T-cell (primary cell): Measurements from ENCODE around the gene GABBR2. TPM values are rescaled to one million over a fixed set of nuclear protein-coding genes. Genes with fewer than 3 reads are reported as not detected.
"Not testable (repeated sequence)": the region's sequence is repeated elsewhere in the genome, so short reads cannot be mapped to it uniquely, and the experiment has no call there.

Source experiments
- ATAC-seq, 4 experiments: fragments of 200-7000 bp in 3 of 4; fragments of 150-1000 bp in 1 of 4; cut with Tn5 transposase; replicated peaks in 1 of 4; 1 replicate in 3 of 4; 2 replicates in 1 of 4; pipeline ENCODE4 v1.10.0; 2021; ENCODE audit warnings: moderate library complexity in 3 of 4, mild to moderate bottlenecking in 2 of 4, moderate number of reproducible peaks in 1 of 4
- CTCF ChIA-PET, 2 donors: fragments of 300-600 bp; sonication (Branson Sonifier 250); formaldehyde crosslinking; loops; one replicate each; lab custom pipeline; 2022; ENCODE audit warnings: antibody characterized with exemption in 2 of 2; lab: Charles Lee
- POLR2A ChIA-PET, 2 donors: fragments of 300-600 bp; sonication (Branson Sonifier 250); formaldehyde crosslinking; loops; one replicate each; lab custom pipeline; 2022; ENCODE audit warnings: antibody characterized with exemption in 2 of 2; lab: Charles Lee
- DNase-seq, 35 experiments: peaks; one replicate each; pipeline versions ENCODE4 v3.0.0 to v3.0.0-alpha.2; 2013 to 2023
- H3K27ac ChIP-seq: one replicate; pipeline ENCODE4 v1.5.1; 2013; ENCODE audit warnings: low read length
- H3K27me3 ChIP-seq, 2 experiments: replicated peaks in 1 of 2; 1 replicate in 1 of 2; 2 replicates in 1 of 2; pipeline versions ENCODE4 v1.6.1 to v1.7.0; 2013; ENCODE audit warnings: low read length in 1 of 2, mixed read lengths in 1 of 2; ENCODE audit not compliant: control insufficient read depth in 2 of 2, insufficient read depth in 2 of 2; ENCODE audit errors: extremely low read depth in 1 of 2
- H3K36me3 ChIP-seq, 2 donors: 1 replicate in 1 of 2; 2 replicates in 1 of 2; pipeline versions ENCODE4 v1.6.1 to v1.7.0; 2013; ENCODE audit warnings: low read length in 1 of 2; ENCODE audit not compliant: control insufficient read depth in 2 of 2, insufficient read depth in 1 of 2; ENCODE audit errors: extremely low read depth in 1 of 2
- H3K4me1 ChIP-seq, 2 experiments: 1 replicate in 1 of 2; 2 replicates in 1 of 2; pipeline versions ENCODE4 v1.6.1 to v1.7.0; 2013; ENCODE audit warnings: low read length in 2 of 2, mixed read lengths in 1 of 2; ENCODE audit not compliant: insufficient read depth in 2 of 2, control insufficient read depth in 1 of 2; ENCODE audit errors: extremely low read depth in 1 of 2
- H3K4me3 ChIP-seq, 2 donors: 1 replicate in 1 of 2; 2 replicates in 1 of 2; pipeline versions ENCODE4 v1.5.1 to v1.7.0; 2013; ENCODE audit warnings: mild to moderate bottlenecking in 2 of 2, low read length in 1 of 2, moderate library complexity in 1 of 2; ENCODE audit not compliant: control insufficient read depth in 1 of 2; ENCODE audit errors: extremely low read depth in 1 of 2
- H3K9me3 ChIP-seq: 2 replicates; pipeline ENCODE4 v1.7.0; 2013
- H3K27ac Mint-ChIP-seq, 2 donors: one replicate each; pipeline ENCODE4 v1.8.0; 2020 to 2021; ENCODE audit warnings: mild to moderate bottlenecking in 2 of 2, mixed read lengths in 2 of 2
- H3K27me3 Mint-ChIP-seq, 2 donors: one replicate each; pipeline ENCODE4 v1.8.0; 2021 to 2022; ENCODE audit warnings: mixed read lengths in 2 of 2
- H3K36me3 Mint-ChIP-seq: one replicate; pipeline ENCODE4 v1.8.0; 2021; ENCODE audit warnings: mixed read lengths
- H3K4me1 Mint-ChIP-seq, 3 donors: one replicate each; pipeline ENCODE4 v1.8.0; 2020 to 2022; ENCODE audit warnings: mixed read lengths in 3 of 3, mild to moderate bottlenecking in 1 of 3
- H3K4me3 Mint-ChIP-seq, 3 donors: one replicate each; pipeline ENCODE4 v1.8.0; 2020 to 2022; ENCODE audit warnings: mild to moderate bottlenecking in 3 of 3, mixed read lengths in 3 of 3, moderate library complexity in 3 of 3
- H3K9me3 Mint-ChIP-seq, 3 donors: one replicate each; pipeline ENCODE4 v1.8.0; 2020 to 2022; ENCODE audit warnings: mixed read lengths in 3 of 3
- WGBS: methylation state at CpG from one replicate; pipeline ENCODE4 v1.1.5; 2013; ENCODE audit warnings: missing lambda C conversion rate; ENCODE audit not compliant: insufficient coverage; 5-methylcytosine and 5-hydroxymethylcytosine counted together
- total RNA-seq, 35 experiments: library from RNA in 6 of 35; stranded (reverse) in 6 of 35; fragments of 120-200 nt in 1 of 35; gene quantifications; one replicate each; pipeline versions ENCODE4 v1.2.1 to v1.2.4 and lab custom pipeline; 2013 to 2026

Gene GABBR2
- total RNA-seq, 5 donors from 2014 or later (not counting 1 experiment from before 2014, with no cell fraction given): 0.03 TPM; not detected in 4

DNA sequence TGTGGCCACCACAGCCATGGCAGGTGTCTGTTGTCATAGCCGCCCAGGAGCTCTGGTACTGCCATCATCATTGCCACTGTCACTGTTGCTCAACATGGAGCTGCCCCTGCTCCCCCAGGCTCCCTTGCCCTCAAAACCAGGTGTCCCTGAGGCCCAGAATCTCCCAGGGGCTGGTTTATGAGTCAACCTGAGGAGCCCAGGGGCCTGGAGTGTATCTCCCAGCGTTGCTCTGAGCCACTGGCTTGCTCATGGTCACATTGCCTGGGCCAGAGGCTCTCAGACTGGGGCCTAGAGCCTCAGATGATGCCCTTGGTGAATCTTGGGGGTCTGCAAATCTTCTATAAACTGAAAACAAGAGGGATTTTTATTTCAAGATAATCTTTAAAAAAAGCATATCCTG, 428.6 kb downstream of the GABBR2 start:
- POLR2A ChIA-PET: no interaction called here
- CTCF ChIA-PET: no interaction called here
- Mint-ChIP-seq H3K27me3 (peaks cover 19 to 30% of the 10 kb centered on the region in 2 donors), H3K27ac (no peak overlapping the region), H3K4me3 (no peak overlapping the region), H3K4me1 (no peaks in the 10 kb centered on the region), H3K9me3 (no peaks in the 10 kb centered on the region), H3K36me3 (no peaks in the 10 kb centered on the region)
- H3K36me3 ChIP-seq: no peaks in the 10 kb centered on the region
- WGBS: no CpG with 5 or more reads among the region's 2 CpGs
- no peak for DNase-seq
- no peak for ATAC-seq
- H3K4me3 ChIP-seq: no peak overlapping the region
- H3K27me3 ChIP-seq: peaks cover 0 to 25% of the 10 kb centered on the region in 2 experiments
- H3K9me3 ChIP-seq: no peaks in the 10 kb centered on the region
- H3K4me1 ChIP-seq: no peaks in the 10 kb centered on the region
- H3K27ac ChIP-seq: no peak overlapping the region

DNA sequence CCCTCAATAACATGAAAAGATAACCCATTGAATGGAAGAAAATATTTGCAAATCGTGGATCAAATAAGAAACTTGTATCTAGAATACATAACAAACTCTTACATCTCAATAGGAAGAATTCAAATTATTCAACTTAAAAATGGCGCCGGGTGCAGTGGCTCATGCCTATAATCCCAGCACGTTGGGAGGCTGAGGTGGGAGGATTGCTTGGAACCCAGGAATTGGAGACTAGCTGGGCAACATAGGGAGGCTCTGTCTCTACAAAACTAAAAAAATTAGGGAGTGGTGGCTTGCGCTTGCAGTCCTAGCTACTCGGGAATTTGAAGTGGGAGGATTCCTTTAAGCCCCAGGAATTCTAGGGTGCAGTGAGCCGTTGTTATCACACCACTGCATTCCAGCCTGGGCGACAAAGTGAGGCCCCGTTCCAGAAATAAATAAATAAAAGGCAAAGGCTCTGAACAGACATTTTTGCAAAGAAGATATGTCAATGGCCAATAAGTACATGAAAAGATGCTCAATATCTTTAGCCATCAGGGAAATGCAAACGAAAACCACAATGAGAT, 431.7 kb downstream of the GABBR2 start:
- H3K4me1 ChIP-seq: no peaks in the 10 kb centered on the region
- H3K27ac ChIP-seq: no peak overlapping the region
- DNase-seq: no peak
- no peak overlapping the region for H3K4me3 ChIP-seq
- no peak overlapping the region for H3K27ac Mint-ChIP-seq
- 87% methylated on average over 6 of the region's 10 CpGs for WGBS
- H3K27me3 ChIP-seq: peaks cover 0 to 22% of the 10 kb centered on the region in 2 experiments
- no peaks in the 10 kb centered on the region for H3K36me3 ChIP-seq
- POLR2A ChIA-PET: interaction anchor here in 1 of 2 donors (0.6 kb wide), 1 partner anchor 209 kb away, joined by 3 read pairs; no protein-coding TSS in a partner anchor
- H3K36me3 Mint-ChIP-seq: no peaks in the 10 kb centered on the region
- no peaks in the 10 kb centered on the region for H3K9me3 ChIP-seq
- no peak for ATAC-seq
- H3K4me1 Mint-ChIP-seq: no peaks in the 10 kb centered on the region
- no peak overlapping the region for H3K4me3 Mint-ChIP-seq
- CTCF ChIA-PET: interaction anchor here in 1 of 2 donors (0.6 kb wide), 1 partner anchor 509 kb away, joined by 3 read pairs; no protein-coding TSS in a partner anchor
- peaks cover 28 to 31% of the 10 kb centered on the region in 2 donors for H3K27me3 Mint-ChIP-seq
- H3K9me3 Mint-ChIP-seq: no peaks in the 10 kb centered on the region

DNA sequence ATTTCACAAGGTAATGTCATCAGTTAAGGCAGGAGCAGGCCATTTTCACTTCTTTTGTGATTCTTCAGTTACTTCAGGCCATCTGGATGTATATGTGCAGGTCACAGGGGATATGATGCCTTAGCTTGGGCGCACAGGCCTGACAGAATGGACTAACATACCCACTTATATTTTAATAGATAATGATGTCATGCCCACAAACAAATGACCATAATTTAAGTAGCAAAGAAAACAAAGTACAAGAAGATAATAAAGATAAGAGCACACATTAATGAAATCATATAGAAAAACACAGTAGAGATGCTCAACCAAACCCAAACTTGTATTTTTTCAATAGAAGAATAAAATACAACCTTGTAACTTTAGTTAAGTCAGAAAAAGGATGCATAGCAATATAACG, 433.6 kb downstream of the GABBR2 start:
- no peak overlapping the region for H3K4me3 Mint-ChIP-seq
- WGBS: no CpG with 5 or more reads among the region's 2 CpGs
- no peak for DNase-seq
- CTCF ChIA-PET: no interaction called here
- no peaks in the 10 kb centered on the region for H3K4me1 Mint-ChIP-seq
- H3K9me3 Mint-ChIP-seq: no peaks in the 10 kb centered on the region
- Histone ChIP-seq H3K4me3 (no peak overlapping the region), H3K27me3 (peaks cover 0 to 18% of the 10 kb centered on the region in 2 experiments), H3K27ac (no peak overlapping the region), H3K36me3 (no peaks in the 10 kb centered on the region), H3K9me3 (no peaks in the 10 kb centered on the region), H3K4me1 (no peaks in the 10 kb centered on the region)
- ATAC-seq: no peak
- POLR2A ChIA-PET: no interaction called here
- H3K27ac Mint-ChIP-seq: no peak overlapping the region
- no peaks in the 10 kb centered on the region for H3K36me3 Mint-ChIP-seq
- H3K27me3 Mint-ChIP-seq: peaks cover 29 to 30% of the 10 kb centered on the region in 2 donors

DNA sequence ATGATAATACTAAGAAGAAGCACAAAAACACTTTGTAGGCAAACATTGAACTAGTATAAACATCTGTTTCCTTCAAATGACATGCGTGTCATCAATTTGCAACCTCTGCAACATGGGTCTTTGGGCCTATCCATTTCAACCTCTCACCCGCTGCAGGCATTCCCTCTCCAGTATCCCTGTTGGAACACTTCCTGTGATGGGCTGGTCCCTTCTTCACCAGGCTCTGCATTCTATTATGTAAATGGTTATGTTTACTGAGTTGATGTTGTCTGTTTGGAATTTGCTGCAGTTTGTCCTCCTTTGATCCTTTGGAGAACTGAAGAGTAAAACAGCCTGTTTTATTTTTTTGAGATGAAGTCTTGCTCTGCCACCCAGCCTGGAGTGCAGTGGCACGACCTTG, 436.7 kb downstream of the GABBR2 start:
- Histone ChIP-seq H3K27ac (no peak overlapping the region), H3K4me1 (no peaks in the 10 kb centered on the region), H3K27me3 (peaks cover 0 to 3% of the 10 kb centered on the region in 2 experiments), H3K9me3 (no peaks in the 10 kb centered on the region), H3K36me3 (no peaks in the 10 kb centered on the region), H3K4me3 (no peak overlapping the region)
- ATAC-seq (no peak), DNase-seq (no peak)
- H3K4me3 Mint-ChIP-seq: no peak overlapping the region
- no peak overlapping the region for H3K27ac Mint-ChIP-seq
- 100% methylated on average over 1 of the region's 3 CpGs for WGBS
- H3K9me3 Mint-ChIP-seq: no peaks in the 10 kb centered on the region
- H3K27me3 Mint-ChIP-seq: peaks cover 41 to 44% of the 10 kb centered on the region in 2 donors
- ChIA-PET POLR2A (no interaction called here), CTCF (interaction anchor here in 1 of 2 donors (0.6 kb wide), 1 partner anchor 868 kb away, joined by 4 read pairs; no protein-coding TSS in a partner anchor)
- no peaks in the 10 kb centered on the region for H3K36me3 Mint-ChIP-seq
- H3K4me1 Mint-ChIP-seq: no peaks in the 10 kb centered on the region

DNA sequence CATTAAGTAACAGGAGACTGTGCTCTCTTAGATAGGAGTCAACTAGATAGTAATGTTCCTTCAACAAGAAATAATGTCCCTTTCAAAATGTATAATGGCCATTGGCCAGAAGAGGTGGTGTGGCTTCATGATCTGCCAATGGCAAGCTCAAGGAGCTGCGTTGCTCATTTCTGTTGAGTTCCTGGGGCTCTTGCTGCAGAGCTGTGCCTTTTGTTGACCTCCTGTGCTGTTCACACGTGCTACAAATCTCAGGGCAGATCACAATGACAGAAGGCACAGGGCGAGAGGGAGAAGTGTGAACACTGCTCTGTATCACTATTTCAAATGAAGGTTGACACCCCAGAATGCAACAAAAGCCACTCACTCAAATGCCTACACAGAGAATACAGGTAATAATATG, 437.3 kb downstream of the GABBR2 start:
- Mint-ChIP-seq H3K4me1 (no peaks in the 10 kb centered on the region), H3K9me3 (no peaks in the 10 kb centered on the region), H3K4me3 (no peak overlapping the region), H3K27me3 (peaks cover 39 to 43% of the 10 kb centered on the region in 2 donors), H3K27ac (no peak overlapping the region), H3K36me3 (no peaks in the 10 kb centered on the region)
- peaks cover 0 to 3% of the 10 kb centered on the region in 2 experiments for H3K27me3 ChIP-seq
- DNase-seq: no peak
- ChIA-PET CTCF (interaction anchor here (0.6 kb wide), 2 partner anchors 36 to 867 kb away, joined by 3 to 4 read pairs; no protein-coding TSS in a partner anchor), POLR2A (no interaction called here)
- H3K4me1 ChIP-seq: no peaks in the 10 kb centered on the region
- H3K9me3 ChIP-seq: no peaks in the 10 kb centered on the region
- no peaks in the 10 kb centered on the region for H3K36me3 ChIP-seq
- H3K27ac ChIP-seq: no peak overlapping the region
- no peak overlapping the region for H3K4me3 ChIP-seq
- 67% methylated on average over 2 of the region's 3 CpGs for WGBS
- no peak for ATAC-seq

DNA sequence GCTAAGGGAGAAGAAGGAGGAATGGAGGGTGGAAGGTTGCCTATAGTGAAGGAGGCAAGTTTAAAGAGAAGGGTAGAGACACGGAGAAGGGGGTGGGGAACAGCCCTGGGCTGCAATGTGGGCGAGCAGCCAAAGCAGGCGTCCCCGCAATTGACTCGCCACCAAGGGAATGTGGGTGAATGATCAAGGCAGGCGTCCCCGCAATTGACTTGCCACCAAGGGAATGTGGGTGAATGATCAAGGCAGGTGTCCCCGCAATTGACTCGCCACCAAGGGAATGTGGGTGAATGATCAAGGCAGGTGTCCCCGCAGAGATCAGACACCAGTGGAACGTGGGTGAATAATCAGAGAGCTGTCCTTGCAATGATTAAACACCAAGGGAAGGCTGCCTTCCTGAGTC, 438.5 kb downstream of the GABBR2 start:
- H3K4me3 Mint-ChIP-seq, DNase-seq, H3K27ac ChIP-seq, ATAC-seq, POLR2A ChIA-PET, H3K36me3 ChIP-seq, H3K36me3 Mint-ChIP-seq, H3K4me1 ChIP-seq, H3K4me3 ChIP-seq, H3K9me3 ChIP-seq, H3K9me3 Mint-ChIP-seq, H3K4me1 Mint-ChIP-seq, H3K27me3 ChIP-seq, H3K27ac Mint-ChIP-seq: not testable (repeated sequence)
- CTCF ChIA-PET: interaction anchor here (0.7 kb wide), 2 partner anchors 107 to 373 kb away, joined by 4 read pairs; no protein-coding TSS in a partner anchor
- WGBS: 82% methylated on average over 2 of the region's 11 CpGs
- peaks cover 35 to 42% of the 10 kb centered on the region in 2 donors for H3K27me3 Mint-ChIP-seq
